CD14-positive monocyte (primary cell): ENCODE results near the gene ARL15. TPM values are rescaled to one million over a fixed set of nuclear protein-coding genes. Genes with fewer than 3 reads are reported as not detected.

Experiments used
- DNase-seq, 3 donors: peaks; one replicate each; pipeline ENCODE4 v3.0.0-alpha.2; 2011 to 2022
- H2AFZ ChIP-seq: 2 replicates; pipeline ENCODE4 v1.6.0; 2012; ENCODE audit warnings: mild to moderate bottlenecking, low read depth, low read length, inconsistent platforms; ENCODE audit not compliant: insufficient read depth, poor library complexity, severe bottlenecking
- H3K27ac ChIP-seq, 2 donors: 1 replicate in 1 of 2; 2 replicates in 1 of 2; pipeline ENCODE4 v1.5.1; 2012 to 2013; ENCODE audit warnings: low read length in 2 of 2, control low read depth in 1 of 2, inconsistent platforms in 1 of 2, low read depth in 1 of 2, mild to moderate bottlenecking in 1 of 2
- H3K27me3 ChIP-seq, 2 donors: one replicate each; pipeline versions ENCODE4 v1.6.0 to v1.6.1; 2011 to 2013; ENCODE audit warnings: low read length in 2 of 2; ENCODE audit not compliant: control insufficient read depth in 2 of 2, insufficient read depth in 2 of 2
- H3K36me3 ChIP-seq, 2 donors: replicated peaks in 1 of 2; 1 replicate in 1 of 2; 2 replicates in 1 of 2; pipeline versions ENCODE4 v1.5.1 to v1.6.1; 2012 to 2013; ENCODE audit warnings: low read length in 2 of 2, control low read depth in 1 of 2, inconsistent platforms in 1 of 2, mild to moderate bottlenecking in 1 of 2; ENCODE audit not compliant: insufficient read depth in 2 of 2, control insufficient read depth in 1 of 2
- H3K4me1 ChIP-seq, 2 donors: 1 replicate in 1 of 2; 2 replicates in 1 of 2; pipeline versions ENCODE4 v1.5.1 to v1.6.1; 2012 to 2013; ENCODE audit warnings: low read length in 2 of 2, control low read depth in 1 of 2, inconsistent platforms in 1 of 2, mild to moderate bottlenecking in 1 of 2, moderate library complexity in 1 of 2; ENCODE audit not compliant: insufficient read depth in 2 of 2, control insufficient read depth in 1 of 2
- H3K4me2 ChIP-seq: replicated peaks from 2 replicates; pipeline ENCODE3; 2012; ENCODE audit warnings: low read length, moderate library complexity, mild to moderate bottlenecking; ENCODE audit not compliant: poor library complexity, severe bottlenecking; ENCODE audit errors: extremely low read depth
- H3K4me3 ChIP-seq, 3 experiments: fragments of 200-600 bp in 1 of 3; sonication (generic) in 1 of 3; replicated peaks in 1 of 3; 1 replicate in 2 of 3; 2 replicates in 1 of 3; pipeline ENCODE4 v1.5.1; 2011 to 2013; ENCODE audit warnings: low read length in 3 of 3, mild to moderate bottlenecking in 3 of 3, control low read depth in 2 of 3, low read depth in 2 of 3, inconsistent platforms in 1 of 3, moderate library complexity in 1 of 3
- H3K79me2 ChIP-seq: 2 replicates; pipeline ENCODE4 v1.6.0; 2012; ENCODE audit warnings: mild to moderate bottlenecking, control low read depth, inconsistent platforms, low read length, moderate library complexity; ENCODE audit not compliant: insufficient read depth
- H3K9ac ChIP-seq: 2 replicates; pipeline ENCODE4 v1.6.0; 2017; ENCODE audit warnings: low read length, mild to moderate bottlenecking; ENCODE audit not compliant: insufficient read depth, poor library complexity, severe bottlenecking
- H3K9me3 ChIP-seq, 2 donors: replicated peaks in 1 of 2; 1 replicate in 1 of 2; 2 replicates in 1 of 2; pipeline versions ENCODE4 v1.5.1 to v1.6.1; 2012 to 2013; ENCODE audit warnings: low read length in 2 of 2, control low read depth in 1 of 2; ENCODE audit not compliant: control insufficient read depth in 1 of 2, insufficient read depth in 1 of 2
- H4K20me1 ChIP-seq: 2 replicates; pipeline ENCODE4 v1.6.0; 2012; ENCODE audit warnings: mild to moderate bottlenecking, low read length, control low read depth, moderate library complexity; ENCODE audit not compliant: insufficient read depth
- H3K27ac Mint-ChIP-seq, 7 donors: one replicate each; pipeline ENCODE4 v1.8.0; 2020; ENCODE audit warnings: mild to moderate bottlenecking in 7 of 7, mixed read lengths in 7 of 7, moderate library complexity in 6 of 7, inconsistent platforms in 2 of 7
- H3K27me3 Mint-ChIP-seq, 3 donors: one replicate each; pipeline ENCODE4 v1.8.0; 2021 to 2022; ENCODE audit warnings: low read depth in 3 of 3, mild to moderate bottlenecking in 3 of 3, mixed read lengths in 3 of 3, moderate library complexity in 3 of 3, inconsistent platforms in 1 of 3
- H3K36me3 Mint-ChIP-seq, 2 donors: one replicate each; pipeline ENCODE4 v1.8.0; 2020; ENCODE audit warnings: mixed read lengths in 2 of 2, inconsistent platforms in 1 of 2, mild to moderate bottlenecking in 1 of 2
- H3K4me1 Mint-ChIP-seq: one replicate; pipeline ENCODE4 v1.8.0; 2020; ENCODE audit warnings: mild to moderate bottlenecking, mixed read lengths
- H3K4me3 Mint-ChIP-seq, 2 donors: one replicate each; pipeline ENCODE4 v1.8.0; 2020; ENCODE audit warnings: mild to moderate bottlenecking in 2 of 2, mixed read lengths in 2 of 2, moderate library complexity in 1 of 2
- H3K9me3 Mint-ChIP-seq, 7 donors: one replicate each; pipeline ENCODE4 v1.8.0; 2020 to 2022; ENCODE audit warnings: mixed read lengths in 7 of 7, mild to moderate bottlenecking in 6 of 7, moderate library complexity in 6 of 7, inconsistent platforms in 2 of 7
- CTCF ChIP-seq: fragments of 200-600 bp; IDR thresholded peaks from one replicate; pipeline ENCODE4 v1.8.0; 2022; ENCODE audit warnings: antibody characterized with exemption, mild to moderate bottlenecking
- WGBS: methylation state at CpG from one replicate; pipeline ENCODE4 v1.1.5; 2013; ENCODE audit warnings: missing lambda C conversion rate; ENCODE audit not compliant: insufficient coverage; 5-methylcytosine and 5-hydroxymethylcytosine counted together
- intact Hi-C, 2 donors: fragments of 100-400 bp; cut with micrococcal nuclease; formaldehyde crosslinking; loops; one replicate each; pipeline versions ENCODE4 v1.15.0 to v1.15.1; 2023
- polyA plus RNA-seq, 3 donors: library from polyadenylated mRNA; depleted of rRNA in 1 of 3; unstranded in 2 of 3; stranded (reverse) in 1 of 3; fragments of 300-500 nt in 2 of 3; fragments of >200 nt in 1 of 3; fragmentation: Illumina TruSeq in 2 of 3; gene quantifications; 1 replicate in 2 of 3; 2 replicates in 1 of 3; pipeline ENCODE4 v1.2.3, GENCODE V29; 2012 to 2021

Gene ARL15
- polyA plus RNA-seq, 3 donors, result 10.5 to 27.6 (median 18.0) TPM

DNA sequence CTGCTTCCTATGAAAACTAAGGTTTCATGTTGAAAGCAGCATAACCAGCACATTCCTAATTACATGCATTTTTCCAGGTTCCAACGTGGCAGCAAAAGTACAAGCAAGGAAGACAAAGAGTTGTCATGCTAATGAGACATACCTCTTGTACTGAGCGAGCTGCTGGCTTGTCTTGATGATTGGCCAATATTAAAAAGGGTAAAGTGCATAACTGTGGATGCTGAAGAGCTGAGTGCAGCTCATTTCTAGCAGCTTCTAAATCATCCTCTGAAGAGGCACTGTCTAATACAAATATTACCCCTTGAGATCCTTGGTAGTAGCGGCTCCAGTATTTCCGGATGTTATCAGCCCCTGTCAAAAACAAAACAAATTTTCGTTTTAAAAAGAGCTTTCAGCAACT, 197.3 kb downstream of the ARL15 start:
- 100% methylated on average over 1 of the region's 5 CpGs for WGBS
- intact Hi-C loops, result no loop called here
- Mint-ChIP-seq H3K4me3 (no peak overlapping the region), H3K27me3 (peaks cover 0 to 2% (median 0%) of the 10 kb centered on the region in 3 donors), H3K9me3 (peaks cover 0 to 2% (median 0%) of the 10 kb centered on the region in 7 donors), H3K4me1 (peaks cover 6% of the 10 kb centered on the region), H3K36me3 (peaks cover 3 to 13% of the 10 kb centered on the region in 2 donors), H3K27ac (no peak overlapping the region)
- H3K4me2 ChIP-seq, result no peak overlapping the region
- no peaks in the 10 kb centered on the region for H3K79me2 ChIP-seq
- no peak overlapping the region for H3K27ac ChIP-seq
- no peaks in the 10 kb centered on the region for H3K9me3 ChIP-seq
- H3K36me3 ChIP-seq, result peaks cover 10 to 12% of the 10 kb centered on the region in 2 donors
- H3K4me1 ChIP-seq, result no peaks in the 10 kb centered on the region
- H2AFZ ChIP-seq, result no peak overlapping the region
- no peak overlapping the region for H3K9ac ChIP-seq
- H3K4me3 ChIP-seq, result no peak overlapping the region
- no peaks in the 10 kb centered on the region for H3K27me3 ChIP-seq
- peaks cover 8% of the 10 kb centered on the region for H4K20me1 ChIP-seq
- no peak for TF ChIP-seq CTCF
- DNase-seq, result no peak

DNA sequence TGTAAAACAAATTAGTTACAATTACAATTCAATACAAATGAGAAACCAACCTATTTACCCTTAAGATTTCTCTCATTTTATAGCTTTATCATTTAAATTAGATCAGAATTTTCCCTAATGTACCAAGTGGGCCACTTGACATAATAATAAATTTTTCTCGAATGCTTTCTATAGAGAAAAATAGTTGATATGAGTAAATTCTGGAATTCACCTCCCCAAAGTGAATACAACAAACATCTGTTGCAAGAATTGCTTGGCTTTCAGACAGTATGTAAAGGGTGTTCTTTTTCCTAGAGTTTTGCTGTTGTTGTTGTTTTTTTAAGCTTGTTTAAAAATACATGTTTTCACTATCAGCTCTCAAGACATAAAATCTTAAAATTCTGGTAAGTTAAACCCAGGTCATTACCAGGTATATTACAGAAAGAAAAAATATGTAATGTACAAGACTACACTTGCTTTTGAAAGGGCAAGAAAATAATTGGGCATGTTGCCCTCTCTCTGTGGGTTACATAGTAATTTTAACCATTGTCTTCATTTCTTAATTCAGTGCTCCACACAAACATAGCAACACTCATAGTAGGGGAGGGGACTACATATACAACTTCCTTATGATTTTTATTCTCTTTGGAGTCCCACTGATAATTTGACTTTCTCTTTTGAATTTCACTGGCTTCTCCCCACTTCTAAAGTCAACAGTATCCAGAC, 200.6 kb downstream of the ARL15 start:
- intact Hi-C loops, result no loop called here
- no peaks in the 10 kb centered on the region for H3K9me3 ChIP-seq
- WGBS, result no CpG with 5 or more reads among the region's 1 CpG
- H3K36me3 ChIP-seq, result peaks cover 10 to 12% of the 10 kb centered on the region in 2 donors
- H3K4me3 ChIP-seq, result no peak overlapping the region
- TF ChIP-seq CTCF, result no peak
- H3K79me2 ChIP-seq, result no peaks in the 10 kb centered on the region
- H3K27ac Mint-ChIP-seq, result no peak overlapping the region
- H3K9ac ChIP-seq, result no peak overlapping the region
- H3K4me1 Mint-ChIP-seq, result no peaks in the 10 kb centered on the region
- no peaks in the 10 kb centered on the region for H3K4me1 ChIP-seq
- no peak overlapping the region for H3K27ac ChIP-seq
- no peak overlapping the region for H3K4me2 ChIP-seq
- peaks cover 0 to 4% (median 0%) of the 10 kb centered on the region in 7 donors for H3K9me3 Mint-ChIP-seq
- H3K36me3 Mint-ChIP-seq, result peaks cover 13 to 26% of the 10 kb centered on the region in 2 donors
- no peaks in the 10 kb centered on the region for H3K27me3 ChIP-seq
- H3K27me3 Mint-ChIP-seq, result peaks cover 0 to 2% (median 0%) of the 10 kb centered on the region in 3 donors
- no peak for DNase-seq
- no peaks in the 10 kb centered on the region for H4K20me1 ChIP-seq
- H3K4me3 Mint-ChIP-seq, result no peak overlapping the region
- no peak overlapping the region for H2AFZ ChIP-seq
